ENCODE measurements around the gene KRTAP10-1. TPM values are rescaled to one million over a fixed set of nuclear protein-coding genes. Genes with fewer than 3 reads are reported as not detected.

Gene KRTAP10-1
- total and polyA plus RNA-seq, 9 of the 15 experiments (the other 6 are each of a cell fraction or from before 2014, with no cell fraction given) = not detected

DNA sequence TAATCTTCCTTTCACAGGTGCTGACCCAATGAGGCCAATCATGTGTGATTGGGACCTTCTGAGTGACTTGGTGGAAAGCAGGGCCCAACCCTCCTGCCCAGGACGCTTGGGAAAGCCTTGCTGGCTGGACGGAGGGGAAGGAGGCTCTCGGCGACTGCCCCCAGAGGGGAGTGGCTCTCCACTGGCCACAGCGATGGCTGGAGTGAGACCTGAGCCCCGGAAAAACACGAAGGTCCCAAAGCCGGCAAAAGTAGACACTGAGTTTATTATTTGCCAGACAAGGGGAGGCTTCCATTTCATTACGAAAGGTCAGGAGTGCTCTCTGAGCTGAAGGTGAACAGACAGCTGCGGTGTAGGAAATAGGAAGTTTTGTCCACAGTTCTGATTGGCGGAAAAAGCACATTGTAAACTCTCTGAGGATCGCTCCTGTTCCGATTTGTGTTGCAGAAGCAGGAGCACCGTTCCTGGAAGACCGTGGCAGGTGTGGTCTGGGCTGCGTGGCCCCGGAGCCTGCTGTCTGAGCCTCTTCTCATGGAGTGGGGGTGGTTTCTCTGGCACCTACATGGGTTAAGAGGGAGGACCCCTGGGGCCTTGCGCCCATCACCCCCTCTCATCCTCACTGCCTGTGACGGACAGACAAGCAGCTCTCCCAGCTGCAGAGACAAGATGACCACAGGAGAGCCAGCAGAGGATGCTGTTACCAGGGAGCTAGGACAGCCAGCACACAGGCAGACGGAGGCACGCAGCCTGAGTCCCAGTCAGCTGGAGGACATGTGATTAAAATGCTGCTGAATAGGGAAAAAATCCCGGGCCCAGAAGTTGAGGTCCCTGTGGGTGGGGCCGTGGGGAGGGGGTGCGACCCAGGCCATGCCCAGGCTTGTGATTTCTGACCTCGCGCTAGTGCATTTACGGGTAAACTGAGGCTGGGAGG, 41.5 kb downstream of the KRTAP10-1 start (continued):
- TF ChIP-seq ILF3 (IDR thresholded peaks at IDR 0.05; ENCODE audit: borderline replicate concordance) (no peak), RCOR1 (IDR thresholded peaks at IDR 0.05; ENCODE audit: borderline replicate concordance in 1 of 2, low read depth in 2 of 2, low read length in 2 of 2) (no peak), ZFX (CRISPR knock-in tag; IDR thresholded peaks at IDR 0.05) (no peak), FOS (IDR thresholded peaks at IDR 0.05; ENCODE audit: extremely low read depth, insufficient read length) (no peak), IRF2 (CRISPR knock-in tag; IDR thresholded peaks at IDR 0.05) (no peak), SIRT6 (IDR thresholded peaks at IDR 0.05; ENCODE audit: low read depth, low read length) (no peak)

DNA sequence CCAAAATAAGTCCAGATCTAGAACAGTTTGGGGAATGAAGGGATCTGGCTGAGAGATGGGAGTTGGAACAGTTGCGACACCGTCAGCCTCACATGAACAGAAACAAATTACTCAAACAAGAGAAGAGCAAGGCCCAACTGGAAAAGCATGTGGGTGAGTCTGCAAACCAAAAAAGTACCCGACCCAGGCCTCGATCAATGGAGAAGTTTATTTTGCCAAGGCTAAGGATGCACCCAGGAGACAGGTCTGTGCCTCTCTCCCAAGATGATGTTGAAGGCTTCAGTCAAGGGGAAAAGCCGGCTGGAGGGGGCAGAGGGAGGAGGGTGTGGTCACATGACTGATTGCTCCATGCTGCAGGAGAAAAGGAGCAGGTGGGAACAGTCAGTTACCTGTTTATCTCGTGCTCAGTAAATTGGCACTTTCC, 42.3 kb downstream of the KRTAP10-1 start:
- Histone ChIP-seq H3K4me3 (no peak overlapping the region), H3K79me2 (ENCODE audit: control insufficient read depth, insufficient read depth, low read length) (no peaks in the 10 kb centered on the region), H3K4me2 (ENCODE audit: insufficient read depth, low read length) (no peak overlapping the region), H3K9ac (ENCODE audit: insufficient read depth in 1 of 2, low read depth in 2 of 2, low read length in 2 of 2) (no peak overlapping the region), H3K9me1 (ENCODE audit: control insufficient read depth, insufficient read depth, low read length) (no peaks in the 10 kb centered on the region), H3K27me3 (ENCODE audit: control insufficient read depth in 2 of 2, insufficient read depth in 2 of 2, low read length in 2 of 2) (peaks cover 81 to 93% of the 10 kb centered on the region in 2 experiments), H3K27ac (ENCODE audit: extremely low read depth, low read depth, low read length) (no peak overlapping the region), H3K9me3 (replicated peaks; ENCODE audit: control insufficient read depth, insufficient read depth, low read depth, low read length) (no peaks in the 10 kb centered on the region), H3K36me3 (ENCODE audit: control insufficient read depth, insufficient read depth, low read length) (no peaks in the 10 kb centered on the region), H4K20me1 (replicated peaks; ENCODE audit: control insufficient read depth, insufficient read depth, low read length) (peaks cover 8% of the 10 kb centered on the region), H3K4me1 (replicated peaks in 1 of 2; ENCODE audit: control insufficient read depth in 2 of 2, insufficient read depth in 2 of 2, low read length in 2 of 2) (peaks cover 0 to 16% of the 10 kb centered on the region in 2 experiments; a peak in 2 of 5 replicates), H2AFZ (ENCODE audit: low read depth, low read length) (no peak overlapping the region)
- POLR2A ChIA-PET = no interaction called here
- ATAC-seq = no peak
- WGBS (ENCODE audit: insufficient coverage, low coverage, missing lambda C conversion rate) = 2% methylated on average over 6 of the region's 6 CpGs
- intact Hi-C loops (cut with micrococcal nuclease) (no loop called here), in situ Hi-C loops (cut with MboI) (no loop called here)
- no peak for DNase-seq (ENCODE audit: extremely low read depth in 1 of 4, low spot score in 3 of 4)
- FAIRE-seq = no peak
- BruUV-seq (replicated peaks) = no TSS peak
- CTCF ChIA-PET (ENCODE audit: low intra/inter-chr PET ratio) = no interaction called here
- TF ChIP-seq ZNF699 (CRISPR knock-in tag; IDR thresholded peaks at IDR 0.05; ENCODE audit: insufficient replicate concordance) (no peak), BMI1 (IDR thresholded peaks at IDR 0.05; ENCODE audit: low read length) (no peak), EHMT2 (IDR thresholded peaks at IDR 0.05) (no peak), IRF2 (CRISPR knock-in tag; IDR thresholded peaks at IDR 0.05) (no peak)
- TF ChIP-seq, protein P1, sequence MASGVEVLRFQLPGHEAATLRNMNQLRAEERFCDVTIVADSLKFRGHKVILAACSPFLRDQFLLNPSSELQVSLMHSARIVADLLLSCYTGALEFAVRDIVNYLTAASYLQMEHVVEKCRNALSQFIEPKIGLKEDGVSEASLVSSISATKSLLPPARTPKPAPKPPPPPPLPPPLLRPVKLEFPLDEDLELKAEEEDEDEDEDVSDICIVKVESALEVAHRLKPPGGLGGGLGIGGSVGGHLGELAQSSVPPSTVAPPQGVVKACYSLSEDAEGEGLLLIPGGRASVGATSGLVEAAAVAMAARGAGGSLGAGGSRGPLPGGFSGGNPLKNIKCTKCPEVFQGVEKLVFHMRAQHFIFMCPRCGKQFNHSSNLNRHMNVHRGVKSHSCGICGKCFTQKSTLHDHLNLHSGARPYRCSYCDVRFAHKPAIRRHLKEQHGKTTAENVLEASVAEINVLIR (CRISPR knock-in tag; IDR thresholded peaks at IDR 0.05) = no peak

All from K562 (cell line).